GM12878 (cell line): ENCODE measurements around the gene FGR.

ENCODE experiments used
- CREM ChIP-seq: IDR thresholded peaks from 2 replicates; pipeline ENCODE4 v1.6.1; 2014; ENCODE audit warnings: antibody characterized with exemption, low read depth
- POLR2A ChIP-seq: IDR thresholded peaks from 2 replicates; pipeline ENCODE4 v1.6.1; 2011; ENCODE audit warnings: low read depth, mild to moderate bottlenecking, low read length
- SP1 ChIP-seq: IDR thresholded peaks from one replicate; pipeline ENCODE4 v1.6.1; 2011; ENCODE audit warnings: low read depth, low read length
- SREBF2 ChIP-seq: IDR thresholded peaks from 2 replicates; pipeline ENCODE4 v1.6.1; 2012; ENCODE audit warnings: mild to moderate bottlenecking, low read length

GRCh38 chr1:27644369-27645070 is 9.5 kb upstream of the FGR start:
- TF ChIP-seq SREBF2 (no peak), POLR2A (no peak), CREM (no peak), SP1 (no peak)
